IMR-90 (cell line): Measurements from ENCODE around the gene ANKRD40CL.

Experiments used
- CTCF ChIP-seq: conservative IDR thresholded peaks from 2 replicates; pipeline ENCODE4 v1.5.1; 2012; ENCODE audit warnings: mild to moderate bottlenecking, low read depth, low read length, improper control_type of control experiment
- MAZ ChIP-seq: IDR thresholded peaks from 2 replicates; pipeline ENCODE4 v1.6.1; 2012; ENCODE audit warnings: low read depth, mild to moderate bottlenecking, low read length, improper control_type of control experiment, moderate library complexity, borderline replicate concordance
- POLR2A ChIP-seq: IDR thresholded peaks from 2 replicates; pipeline ENCODE4 v1.6.1; 2012; ENCODE audit warnings: mild to moderate bottlenecking, low read depth, low read length
- RAD21 ChIP-seq: IDR thresholded peaks from 2 replicates; pipeline ENCODE4 v1.6.1; 2012; ENCODE audit warnings: low read length, improper control_type of control experiment
- RCOR1 ChIP-seq: IDR thresholded peaks from 2 replicates; pipeline ENCODE4 v1.6.1; 2012; ENCODE audit warnings: mild to moderate bottlenecking, low read length, improper control_type of control experiment; ENCODE audit not compliant: insufficient replicate concordance
- RFX5 ChIP-seq: IDR thresholded peaks from 2 replicates; pipeline ENCODE4 v1.8.0; 2012; ENCODE audit warnings: low read depth, mild to moderate bottlenecking, low read length, moderate library complexity
- USF2 ChIP-seq: fragments of 150-350 bp; IDR thresholded peaks from 2 replicates; pipeline ENCODE4 v1.6.1; 2017; ENCODE audit warnings: mild to moderate bottlenecking, antibody characterized with exemption, low read length, low read depth

- TF ChIP-seq RCOR1 = no peak
- no peak for TF ChIP-seq POLR2A
- TF ChIP-seq CTCF = no peak
- TF ChIP-seq MAZ = no peak
- TF ChIP-seq RAD21 = no peak
- TF ChIP-seq USF2 = no peak
- no peak for TF ChIP-seq RFX5
Measured at GRCh38 chr17:50785126-50785525, 17.8 kb upstream of the ANKRD40CL start.
